ENCODE measurements around the gene LENG1.

Gene LENG1

GRCh38 chr19:54137699-54138488 lies 21.6 kb downstream of the LENG1 start, which contains the start of gene CNOT3:
CNOT3 (plus strand) TSS chr19:54137762; CDS start chr19:54142979, 5,217 bp downstream.
- peak; percentile 10 for DNase-seq

- DNase-seq: peak; percentile 99
These were observed 22.4 kb downstream of the LENG1 start for GRCh38 chr19:54136864-54137698.

- DNase-seq: no peak
These were observed 23.2 kb downstream of the LENG1 start for GRCh38 chr19:54136086-54136863.

GRCh38 chr19:54133957-54134590 lies 25.4 kb downstream of the LENG1 start:
- no peak for DNase-seq

GRCh38 chr19:54133312-54133956 lies 26.1 kb downstream of the LENG1 start:
- DNase-seq: no peak

- DNase-seq: no peak
These were observed 29.9 kb downstream of the LENG1 start for GRCh38 chr19:54129617-54129996.

GRCh38 chr19:54128796-54129616 lies 30.5 kb downstream of the LENG1 start:
- no peak for DNase-seq

GRCh38 chr19:54128441-54128725 lies 31.1 kb downstream of the LENG1 start:
- DNase-seq: no peak

- no peak for DNase-seq
These were observed 31.7 kb downstream of the LENG1 start for GRCh38 chr19:54127688-54128440.

- no peak for DNase-seq
These were observed 33.8 kb downstream of the LENG1 start for GRCh38 chr19:54125713-54126112.

- DNase-seq: no peak
These were observed 35.1 kb downstream of the LENG1 start for GRCh38 chr19:54124393-54124792.

GRCh38 chr19:54123682-54124081 lies 35.8 kb downstream of the LENG1 start:
- no peak for DNase-seq

GRCh38 chr19:54121259-54121658 lies 38.3 kb downstream of the LENG1 start:
- DNase-seq: no peak

GRCh38 chr19:54115109-54116063 lies 44.1 kb downstream of the LENG1 start, which contains the start of the genes PRPF31 and TFPT:
PRPF31 (plus strand) TSS chr19:54115754; CDS start chr19:54118279, 2,525 bp downstream.
TFPT (minus strand) TSS chr19:54115657; CDS start chr19:54115269, 388 bp downstream.
- DNase-seq: peak; percentile 100

GRCh38 chr19:54114340-54115108 lies 45.0 kb downstream of the LENG1 start:
- DNase-seq: no peak

- DNase-seq: no peak
These were observed 49.9 kb downstream of the LENG1 start for GRCh38 chr19:54109651-54110050.

GRCh38 chr19:54108496-54108895 lies 51.0 kb downstream of the LENG1 start:
- no peak for DNase-seq

GRCh38 chr19:54107876-54108490 lies 51.5 kb downstream of the LENG1 start:
- no peak for DNase-seq
